ENCODE data around the gene BTBD16.

The BTBD16 gene

DNA sequence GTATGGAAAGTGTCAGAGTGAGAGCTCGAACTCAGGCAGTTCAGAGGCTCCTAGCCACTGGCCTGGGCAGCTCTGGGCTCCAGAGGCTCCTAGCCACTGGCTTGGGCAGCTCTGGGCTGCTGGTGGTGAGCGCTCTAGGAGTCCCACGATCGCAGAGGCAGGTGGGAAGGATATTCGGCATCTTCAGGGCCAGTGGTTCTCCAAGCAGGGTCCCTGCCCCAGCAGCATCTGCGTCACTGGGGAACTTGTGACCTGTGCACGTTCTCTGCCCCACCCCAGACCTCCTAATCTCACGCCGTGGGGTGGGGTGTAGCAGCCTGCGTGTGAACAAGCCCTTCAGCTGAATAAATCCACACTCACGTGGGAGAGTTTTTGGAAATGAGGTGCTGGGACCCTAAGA, 25.2 kb upstream of the BTBD16 start:
- Histone ChIP-seq H3K27me3 (ENCODE audit: insufficient read depth, poor library complexity, severe bottlenecking) (no peaks in the 10 kb centered on the region), H3K36me3 (ENCODE audit: low read depth) (peaks cover 37% of the 10 kb centered on the region), H3K4me1 (ENCODE audit: insufficient read depth, poor library complexity, severe bottlenecking) (no peaks in the 10 kb centered on the region), H3K4me3 (ENCODE audit: severe bottlenecking) (no peak overlapping the region), H3K27ac (ENCODE audit: poor library complexity, severe bottlenecking) (no peak overlapping the region), H3K9me3 (ENCODE audit: severe bottlenecking) (no peaks in the 10 kb centered on the region)
- DNase-seq (ENCODE audit: low spot score) (no peak), ATAC-seq (ENCODE audit: low read depth) (no peak)
- TF ChIP-seq, protein P1, sequence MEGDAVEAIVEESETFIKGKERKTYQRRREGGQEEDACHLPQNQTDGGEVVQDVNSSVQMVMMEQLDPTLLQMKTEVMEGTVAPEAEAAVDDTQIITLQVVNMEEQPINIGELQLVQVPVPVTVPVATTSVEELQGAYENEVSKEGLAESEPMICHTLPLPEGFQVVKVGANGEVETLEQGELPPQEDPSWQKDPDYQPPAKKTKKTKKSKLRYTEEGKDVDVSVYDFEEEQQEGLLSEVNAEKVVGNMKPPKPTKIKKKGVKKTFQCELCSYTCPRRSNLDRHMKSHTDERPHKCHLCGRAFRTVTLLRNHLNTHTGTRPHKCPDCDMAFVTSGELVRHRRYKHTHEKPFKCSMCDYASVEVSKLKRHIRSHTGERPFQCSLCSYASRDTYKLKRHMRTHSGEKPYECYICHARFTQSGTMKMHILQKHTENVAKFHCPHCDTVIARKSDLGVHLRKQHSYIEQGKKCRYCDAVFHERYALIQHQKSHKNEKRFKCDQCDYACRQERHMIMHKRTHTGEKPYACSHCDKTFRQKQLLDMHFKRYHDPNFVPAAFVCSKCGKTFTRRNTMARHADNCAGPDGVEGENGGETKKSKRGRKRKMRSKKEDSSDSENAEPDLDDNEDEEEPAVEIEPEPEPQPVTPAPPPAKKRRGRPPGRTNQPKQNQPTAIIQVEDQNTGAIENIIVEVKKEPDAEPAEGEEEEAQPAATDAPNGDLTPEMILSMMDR (IDR thresholded peaks at IDR 0.05; ENCODE audit: poor library complexity, severe bottlenecking): no peak

- TF ChIP-seq, protein P1 (IDR thresholded peaks at IDR 0.05; ENCODE audit: poor library complexity, severe bottlenecking): no peak
- DNase-seq (ENCODE audit: low spot score) (no peak), ATAC-seq (ENCODE audit: low read depth) (no peak)
- no peaks in the 10 kb centered on the region for H3K4me1 ChIP-seq (ENCODE audit: insufficient read depth, poor library complexity, severe bottlenecking)
- no peak overlapping the region for H3K4me3 ChIP-seq (ENCODE audit: severe bottlenecking)
- H3K27me3 ChIP-seq (ENCODE audit: insufficient read depth, poor library complexity, severe bottlenecking): no peaks in the 10 kb centered on the region
- H3K36me3 ChIP-seq (ENCODE audit: low read depth): peaks cover 29% of the 10 kb centered on the region
- H3K9me3 ChIP-seq (ENCODE audit: severe bottlenecking): no peaks in the 10 kb centered on the region
- H3K27ac ChIP-seq (ENCODE audit: poor library complexity, severe bottlenecking): no peak overlapping the region
These were observed 24.1 kb upstream of the BTBD16 start for GRCh38 chr10:122246830-122247520.

DNA sequence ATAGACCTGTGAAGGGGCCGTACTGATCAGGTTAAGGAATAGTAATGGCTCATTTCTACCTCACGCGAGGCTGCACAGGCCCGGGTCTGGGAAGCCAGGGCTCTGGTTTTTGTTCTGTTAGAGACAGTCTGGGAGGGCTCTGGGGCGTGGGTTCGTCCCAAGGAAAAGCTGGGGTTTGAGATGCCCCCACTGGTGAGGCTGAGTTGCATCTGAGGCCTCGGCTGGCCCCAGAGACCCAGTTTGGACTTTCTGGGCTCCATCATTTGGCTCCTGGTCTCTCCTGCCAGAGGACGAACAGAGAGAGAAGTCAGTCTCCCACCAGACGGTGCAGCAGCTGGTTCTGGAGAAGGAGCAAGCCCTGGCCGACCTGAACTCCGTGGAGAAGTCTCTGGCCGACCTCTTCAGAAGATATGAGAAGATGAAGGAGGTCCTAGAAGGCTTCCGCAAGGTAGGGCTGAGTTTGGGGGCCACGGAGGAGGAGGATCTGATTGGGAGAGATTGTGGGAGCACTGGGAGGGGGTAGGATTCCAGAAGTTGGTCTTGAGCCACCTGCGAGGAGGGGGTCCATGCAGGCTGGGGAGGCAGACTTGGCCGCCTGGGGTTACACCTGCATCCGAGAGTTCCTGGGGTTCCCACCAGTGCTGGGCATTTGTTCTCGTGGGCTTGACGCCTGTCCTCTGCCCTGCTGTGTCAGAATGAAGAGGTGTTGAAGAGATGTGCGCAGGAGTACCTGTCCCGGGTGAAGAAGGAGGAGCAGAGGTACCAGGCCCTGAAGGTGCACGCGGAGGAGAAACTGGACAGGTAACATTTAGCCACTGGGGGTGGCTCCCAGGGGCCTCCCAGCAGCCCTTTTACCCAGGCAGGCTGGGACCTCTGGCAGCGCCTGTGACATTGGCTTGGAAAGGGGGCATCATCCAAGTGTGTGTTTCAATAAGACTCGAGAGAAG, 22.5 kb upstream of the BTBD16 start:
- ATAC-seq (ENCODE audit: low read depth) (no peak), DNase-seq (ENCODE audit: low spot score) (no peak)
- no peaks in the 10 kb centered on the region for H3K9me3 ChIP-seq (ENCODE audit: severe bottlenecking)
- no peak overlapping the region for H3K4me3 ChIP-seq (ENCODE audit: severe bottlenecking)
- H3K36me3 ChIP-seq (ENCODE audit: low read depth): peaks cover 18% of the 10 kb centered on the region
- H3K27ac ChIP-seq (ENCODE audit: poor library complexity, severe bottlenecking): no peak overlapping the region
- no peaks in the 10 kb centered on the region for H3K27me3 ChIP-seq (ENCODE audit: insufficient read depth, poor library complexity, severe bottlenecking)
- no peaks in the 10 kb centered on the region for H3K4me1 ChIP-seq (ENCODE audit: insufficient read depth, poor library complexity, severe bottlenecking)
- TF ChIP-seq, protein P1 (IDR thresholded peaks at IDR 0.05; ENCODE audit: poor library complexity, severe bottlenecking): no peak

GRCh38 chr10:122249303-122249850, 21.7 kb upstream of the BTBD16 start:
- no peak for ATAC-seq (ENCODE audit: low read depth)

More at GRCh38 chr10:122249303-122249850, 21.7 kb upstream of the BTBD16 start:
- no peak overlapping the region for H3K4me3 ChIP-seq (ENCODE audit: severe bottlenecking)
- no peaks in the 10 kb centered on the region for H3K9me3 ChIP-seq (ENCODE audit: severe bottlenecking)
- peaks cover 17% of the 10 kb centered on the region for H3K36me3 ChIP-seq (ENCODE audit: low read depth)
- TF ChIP-seq, protein P1 (IDR thresholded peaks at IDR 0.05; ENCODE audit: poor library complexity, severe bottlenecking): no peak
- no peak overlapping the region for H3K27ac ChIP-seq (ENCODE audit: poor library complexity, severe bottlenecking)
- DNase-seq (ENCODE audit: low spot score): no peak
- H3K4me1 ChIP-seq (ENCODE audit: insufficient read depth, poor library complexity, severe bottlenecking): no peaks in the 10 kb centered on the region
- H3K27me3 ChIP-seq (ENCODE audit: insufficient read depth, poor library complexity, severe bottlenecking): no peaks in the 10 kb centered on the region
